ENCODE measurements around the gene AKR1A1.

The AKR1A1 gene

GRCh38 chr1:45542591-45542990 lies 8.0 kb upstream of the AKR1A1 start:
- TF ChIP-seq CTCF (IDR thresholded peaks at IDR 0.05; ENCODE audit: low read length): no peak
- TF ChIP-seq EZH2 (IDR thresholded peaks at IDR 0.05; ENCODE audit: borderline replicate concordance, low read length): no peak
- no peaks in the 10 kb centered on the region for H3K9me3 ChIP-seq (ENCODE audit: low read length)
- H3K9me2 ChIP-seq (ENCODE audit: low read depth, low read length): no peaks in the 10 kb centered on the region
- no peak overlapping the region for H3K9ac ChIP-seq (ENCODE audit: low read length)
- H3K27me3 ChIP-seq (ENCODE audit: insufficient read depth, low read length): no peaks in the 10 kb centered on the region
- no peaks in the 10 kb centered on the region for H3F3A ChIP-seq (ENCODE audit: insufficient read depth, low read length)
- H3K79me2 ChIP-seq (ENCODE audit: insufficient read depth, low read length): no peaks in the 10 kb centered on the region
- no peaks in the 10 kb centered on the region for H3K36me3 ChIP-seq (ENCODE audit: insufficient read depth, low read length)
- no peaks in the 10 kb centered on the region for H4K20me1 ChIP-seq (ENCODE audit: insufficient read depth, low read length)
- no peak overlapping the region for H3K27ac ChIP-seq (ENCODE audit: low read depth, low read length, poor library complexity, severe bottlenecking)
- no peak overlapping the region for H3K4me2 ChIP-seq (ENCODE audit: low read length)
- no peak overlapping the region for H2AFZ ChIP-seq (ENCODE audit: low read length)
- H3K4me3 ChIP-seq (ENCODE audit: low read depth, low read length, poor library complexity, severe bottlenecking): no peak overlapping the region
- H3K4me1 ChIP-seq (ENCODE audit: insufficient read depth, low read length, severe bottlenecking): peaks cover 23% of the 10 kb centered on the region

- H4K20me1 ChIP-seq (ENCODE audit: insufficient read depth, low read length): no peaks in the 10 kb centered on the region
- H3K79me2 ChIP-seq (ENCODE audit: insufficient read depth, low read length): no peaks in the 10 kb centered on the region
- H3K4me3 ChIP-seq (ENCODE audit: low read depth, low read length, poor library complexity, severe bottlenecking): peak overlapping the region; percentile 19
- TF ChIP-seq EZH2 (IDR thresholded peaks at IDR 0.05; ENCODE audit: borderline replicate concordance, low read length) (no peak), CTCF (IDR thresholded peaks at IDR 0.05; ENCODE audit: low read length) (no peak)
- no peak overlapping the region for H2AFZ ChIP-seq (ENCODE audit: low read length)
- no peak overlapping the region for H3K9ac ChIP-seq (ENCODE audit: low read length)
- H3K9me2 ChIP-seq (ENCODE audit: low read depth, low read length): no peaks in the 10 kb centered on the region
- peaks cover 23% of the 10 kb centered on the region for H3K4me1 ChIP-seq (ENCODE audit: insufficient read depth, low read length, severe bottlenecking)
- H3K36me3 ChIP-seq (ENCODE audit: insufficient read depth, low read length): no peaks in the 10 kb centered on the region
- H3K27ac ChIP-seq (ENCODE audit: low read depth, low read length, poor library complexity, severe bottlenecking): no peak overlapping the region
- peak overlapping the region; percentile 47 for H3K4me2 ChIP-seq (ENCODE audit: low read length)
- H3F3A ChIP-seq (ENCODE audit: insufficient read depth, low read length): no peaks in the 10 kb centered on the region
- H3K9me3 ChIP-seq (ENCODE audit: low read length): no peaks in the 10 kb centered on the region
- no peaks in the 10 kb centered on the region for H3K27me3 ChIP-seq (ENCODE audit: insufficient read depth, low read length)
Observed at GRCh38 chr1:45543581-45544417, 6.8 kb upstream of the AKR1A1 start.

- Histone ChIP-seq H3K36me3 (ENCODE audit: insufficient read depth, low read length) (no peaks in the 10 kb centered on the region), H3K4me1 (ENCODE audit: insufficient read depth, low read length, severe bottlenecking) (peaks cover 23% of the 10 kb centered on the region), H3K27ac (ENCODE audit: low read depth, low read length, poor library complexity, severe bottlenecking) (no peak overlapping the region), H3F3A (ENCODE audit: insufficient read depth, low read length) (no peaks in the 10 kb centered on the region), H3K79me2 (ENCODE audit: insufficient read depth, low read length) (no peaks in the 10 kb centered on the region), H3K9me2 (ENCODE audit: low read depth, low read length) (no peaks in the 10 kb centered on the region), H3K9ac (ENCODE audit: low read length) (no peak overlapping the region), H3K9me3 (ENCODE audit: low read length) (no peaks in the 10 kb centered on the region), H2AFZ (ENCODE audit: low read length) (no peak overlapping the region), H3K4me3 (ENCODE audit: low read depth, low read length, poor library complexity, severe bottlenecking) (no peak overlapping the region), H3K4me2 (ENCODE audit: low read length) (no peak overlapping the region), H3K27me3 (ENCODE audit: insufficient read depth, low read length) (no peaks in the 10 kb centered on the region), H4K20me1 (ENCODE audit: insufficient read depth, low read length) (no peaks in the 10 kb centered on the region)
- TF ChIP-seq EZH2 (IDR thresholded peaks at IDR 0.05; ENCODE audit: borderline replicate concordance, low read length) (no peak), CTCF (IDR thresholded peaks at IDR 0.05; ENCODE audit: low read length) (no peak)
Observed at GRCh38 chr1:45544530-45544929, 6.1 kb upstream of the AKR1A1 start.

Data from OCI-LY1 (cell line).